WTC11 (cell line): Measurements from ENCODE around the gene RTCA. TPM values are rescaled to one million over a fixed set of nuclear protein-coding genes. Genes with fewer than 3 reads are reported as not detected.

Source experiments
- ATAC-seq: fragments of 200-7000 bp; cut with Tn5 transposase; 2 replicates; pipeline ENCODE4 v1.10.0; 2021; ENCODE audit warnings: mild to moderate bottlenecking, moderate library complexity
- CTCF ChIA-PET: fragments of 300-600 bp; sonication (Branson Sonifier 250); formaldehyde crosslinking; loops from one replicate; lab custom pipeline; 2021; ENCODE audit warnings: antibody characterized with exemption; lab: Charles Lee
- POLR2A ChIA-PET: fragments of 350-600 bp; sonication (Branson Sonifier 250); formaldehyde crosslinking; loops from one replicate; lab custom pipeline; 2021; ENCODE audit warnings: antibody characterized with exemption; lab: Charles Lee
- DNase-seq: peaks from one replicate; pipeline ENCODE4 v3.0.0; 2021; ENCODE audit warnings: low spot score
- H3K27ac Mint-ChIP-seq: 2 replicates; pipeline ENCODE4 v1.8.0; 2021; ENCODE audit warnings: mixed read lengths
- H3K27me3 Mint-ChIP-seq: 2 replicates; pipeline ENCODE4 v1.8.0; 2021; ENCODE audit warnings: low read depth, mild to moderate bottlenecking, moderate library complexity, mixed read lengths
- H3K36me3 Mint-ChIP-seq: 2 replicates; pipeline ENCODE4 v1.8.0; 2021; ENCODE audit warnings: mixed read lengths
- H3K4me1 Mint-ChIP-seq: 2 replicates; pipeline ENCODE4 v1.8.0; 2022; ENCODE audit warnings: mixed read lengths
- H3K4me3 Mint-ChIP-seq: 2 replicates; pipeline ENCODE4 v1.8.0; 2021; ENCODE audit warnings: mild to moderate bottlenecking, moderate library complexity, mixed read lengths
- H3K9me3 Mint-ChIP-seq: 2 replicates; pipeline ENCODE4 v1.8.0; 2021; ENCODE audit warnings: mixed read lengths
- ATF1 ChIP-seq: sonication (generic); formaldehyde crosslinking; IDR thresholded peaks from 2 replicates; pipeline ENCODE4 v1.8.1; 2023; ENCODE audit warnings: mild to moderate bottlenecking, moderate library complexity, missing genetic modification reagents
- CREM ChIP-seq: sonication (generic); formaldehyde crosslinking; IDR thresholded peaks from 2 replicates; pipeline ENCODE4 v1.8.1; 2022; ENCODE audit warnings: mild to moderate bottlenecking, missing genetic modification reagents, moderate library complexity
- ELF4 ChIP-seq: sonication (generic); formaldehyde crosslinking; IDR thresholded peaks from 2 replicates; pipeline ENCODE4 v1.8.1; 2022; ENCODE audit warnings: low read depth, mild to moderate bottlenecking, moderate library complexity, missing genetic modification reagents
- ESRRA ChIP-seq: sonication (generic); formaldehyde crosslinking; IDR thresholded peaks from 2 replicates; pipeline ENCODE4 v1.8.1; 2022; ENCODE audit warnings: mild to moderate bottlenecking, missing genetic modification reagents, borderline replicate concordance
- FOXP1 ChIP-seq: sonication (generic); formaldehyde crosslinking; IDR thresholded peaks from 2 replicates; pipeline ENCODE4 v1.8.0; 2022; ENCODE audit warnings: missing genetic modification reagents, mild to moderate bottlenecking, moderate library complexity, borderline replicate concordance
- GRHL2 ChIP-seq: fragments of 250-450 bp; sonication (Bioruptor Pico); IDR thresholded peaks from 2 replicates; pipeline ENCODE4 v1.8.0; 2022; ENCODE audit warnings: mild to moderate bottlenecking, moderate library complexity; ENCODE audit not compliant: insufficient replicate concordance, severe bottlenecking
- KAT7 ChIP-seq: sonication (generic); formaldehyde crosslinking; IDR thresholded peaks from 2 replicates; pipeline ENCODE4 v1.8.1; 2023; ENCODE audit warnings: missing genetic modification reagents, mild to moderate bottlenecking, borderline replicate concordance
- MYBL2 ChIP-seq: sonication (generic); formaldehyde crosslinking; IDR thresholded peaks from 2 replicates; pipeline ENCODE4 v1.8.1; 2023; ENCODE audit warnings: mild to moderate bottlenecking, moderate library complexity, missing genetic modification reagents
- RELA ChIP-seq: sonication (generic); formaldehyde crosslinking; IDR thresholded peaks from 2 replicates; pipeline ENCODE4 v1.8.1; 2022; ENCODE audit warnings: missing genetic modification reagents, mild to moderate bottlenecking, borderline replicate concordance
- SOX15 ChIP-seq: fragments of 250-450 bp; sonication (Bioruptor Pico); IDR thresholded peaks from 2 replicates; pipeline ENCODE4 v1.9.0; 2021; ENCODE audit warnings: mild to moderate bottlenecking
- STAT6 ChIP-seq: sonication (generic); formaldehyde crosslinking; conservative IDR thresholded peaks from 2 replicates; pipeline ENCODE4 v1.8.1; 2023; ENCODE audit warnings: mild to moderate bottlenecking, low read depth, missing genetic modification reagents, moderate library complexity
- TCF7 ChIP-seq: sonication (generic); formaldehyde crosslinking; IDR thresholded peaks from 2 replicates; pipeline ENCODE4 v1.8.0; 2022; ENCODE audit warnings: mild to moderate bottlenecking, low read depth, missing genetic modification reagents, moderate library complexity
- TEAD4 ChIP-seq: sonication (generic); formaldehyde crosslinking; IDR thresholded peaks from 2 replicates; pipeline ENCODE4 v1.8.0; 2022; ENCODE audit warnings: mild to moderate bottlenecking, missing genetic modification reagents
- ZNF138 ChIP-seq: sonication (generic); formaldehyde crosslinking; conservative IDR thresholded peaks from 2 replicates; pipeline ENCODE4 v1.8.1; 2022; ENCODE audit warnings: mild to moderate bottlenecking, moderate library complexity, missing genetic modification reagents
- ZNF232 ChIP-seq: sonication (generic); formaldehyde crosslinking; IDR thresholded peaks from 2 replicates; pipeline ENCODE4 v1.8.0; 2022; ENCODE audit warnings: mild to moderate bottlenecking, missing genetic modification reagents
- ZSCAN18 ChIP-seq: fragments of 250-450 bp; sonication (Bioruptor Pico); IDR thresholded peaks from 2 replicates; pipeline ENCODE4 v2.1.2; 2022; ENCODE audit warnings: mild to moderate bottlenecking, moderate library complexity
- total RNA-seq: library from RNA; stranded (reverse); gene quantifications from 3 replicates; pipeline ENCODE4 v1.2.3, GENCODE V29; 2021
- TF ChIP-seq, protein P1 (sequence below): sonication (generic); formaldehyde crosslinking; IDR thresholded peaks from 2 replicates; pipeline ENCODE4 v1.8.0; 2022; ENCODE audit warnings: mild to moderate bottlenecking, missing genetic modification reagents
- TF ChIP-seq, protein P2 (sequence below): fragments of 250-450 bp; sonication (Bioruptor Pico); IDR thresholded peaks from 2 replicates; pipeline ENCODE4 v1.9.0; 2021; ENCODE audit warnings: mild to moderate bottlenecking
- TF ChIP-seq, protein P3 (sequence below): sonication (generic); formaldehyde crosslinking; IDR thresholded peaks from 2 replicates; pipeline ENCODE4 v1.8.1; 2023; ENCODE audit warnings: mild to moderate bottlenecking, missing genetic modification reagents, borderline replicate concordance

The RTCA gene
- total RNA-seq, 1 experiment from 2014 or later, result 35.7 TPM

DNA sequence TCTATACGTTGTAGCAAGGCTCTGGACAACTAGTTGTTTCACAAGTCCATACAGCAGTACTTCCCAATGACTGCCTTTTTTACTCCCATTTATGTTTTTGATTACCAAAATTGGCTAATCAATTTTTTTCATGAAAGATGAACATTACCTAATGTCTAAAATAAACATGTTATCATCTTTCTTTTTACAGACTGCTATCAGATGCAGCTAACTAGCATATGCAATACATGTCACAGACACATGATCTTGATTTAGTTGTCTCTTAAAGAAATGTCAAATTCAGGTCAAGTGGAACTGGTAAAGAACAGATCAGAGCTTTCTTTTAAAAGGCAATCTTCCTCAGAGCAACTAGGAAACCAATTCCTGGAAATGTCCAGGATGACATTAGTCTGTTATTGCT is 15.8 kb upstream of the RTCA start:
- Mint-ChIP-seq H3K4me3 (no peak overlapping the region), H3K27ac (peak overlapping the region; percentile 70), H3K9me3 (no peaks in the 10 kb centered on the region), H3K36me3 (no peaks in the 10 kb centered on the region), H3K4me1 (peaks cover 12% of the 10 kb centered on the region), H3K27me3 (no peaks in the 10 kb centered on the region)
- ChIA-PET POLR2A (interaction anchor here (0.8 to 3.4 kb wide), 6 partner anchors 12 to 117 kb away, joined by 4 to 32 read pairs (median 6); partner anchors contain the start of genes CDC14A, RTCA, SASS6 and TRMT13), CTCF (interaction anchor here (1.0 to 2.3 kb wide), 6 partner anchors 16 to 213 kb away, joined by 3 to 10 read pairs (median 4); partner anchors contain the start of genes CDC14A and RTCA)
- TF ChIP-seq, protein P1, sequence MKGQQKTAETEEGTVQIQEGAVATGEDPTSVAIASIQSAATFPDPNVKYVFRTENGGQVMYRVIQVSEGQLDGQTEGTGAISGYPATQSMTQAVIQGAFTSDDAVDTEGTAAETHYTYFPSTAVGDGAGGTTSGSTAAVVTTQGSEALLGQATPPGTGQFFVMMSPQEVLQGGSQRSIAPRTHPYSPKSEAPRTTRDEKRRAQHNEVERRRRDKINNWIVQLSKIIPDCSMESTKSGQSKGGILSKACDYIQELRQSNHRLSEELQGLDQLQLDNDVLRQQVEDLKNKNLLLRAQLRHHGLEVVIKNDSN (CRISPR knock-in tag), result no peak
- TF ChIP-seq ESRRA (CRISPR knock-in tag) (no peak), STAT6 (CRISPR knock-in tag) (no peak), TCF7 (CRISPR knock-in tag) (no peak), RELA (CRISPR knock-in tag) (no peak), MYBL2 (no peak), ZNF232 (CRISPR knock-in tag) (no peak), SOX15 (CRISPR knock-in tag) (no peak), ZNF138 (CRISPR knock-in tag) (no peak), GRHL2 (CRISPR knock-in tag) (no peak), FOXP1 (no peak), ELF4 (CRISPR knock-in tag) (no peak), ZSCAN18 (no peak), TEAD4 (CRISPR knock-in tag) (no peak), CREM (no peak), KAT7 (CRISPR knock-in tag) (no peak), ATF1 (no peak)
- TF ChIP-seq, protein P2, sequence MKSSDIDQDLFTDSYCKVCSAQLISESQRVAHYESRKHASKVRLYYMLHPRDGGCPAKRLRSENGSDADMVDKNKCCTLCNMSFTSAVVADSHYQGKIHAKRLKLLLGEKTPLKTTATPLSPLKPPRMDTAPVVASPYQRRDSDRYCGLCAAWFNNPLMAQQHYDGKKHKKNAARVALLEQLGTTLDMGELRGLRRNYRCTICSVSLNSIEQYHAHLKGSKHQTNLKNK (CRISPR knock-in tag), result no peak
- TF ChIP-seq, protein P3, sequence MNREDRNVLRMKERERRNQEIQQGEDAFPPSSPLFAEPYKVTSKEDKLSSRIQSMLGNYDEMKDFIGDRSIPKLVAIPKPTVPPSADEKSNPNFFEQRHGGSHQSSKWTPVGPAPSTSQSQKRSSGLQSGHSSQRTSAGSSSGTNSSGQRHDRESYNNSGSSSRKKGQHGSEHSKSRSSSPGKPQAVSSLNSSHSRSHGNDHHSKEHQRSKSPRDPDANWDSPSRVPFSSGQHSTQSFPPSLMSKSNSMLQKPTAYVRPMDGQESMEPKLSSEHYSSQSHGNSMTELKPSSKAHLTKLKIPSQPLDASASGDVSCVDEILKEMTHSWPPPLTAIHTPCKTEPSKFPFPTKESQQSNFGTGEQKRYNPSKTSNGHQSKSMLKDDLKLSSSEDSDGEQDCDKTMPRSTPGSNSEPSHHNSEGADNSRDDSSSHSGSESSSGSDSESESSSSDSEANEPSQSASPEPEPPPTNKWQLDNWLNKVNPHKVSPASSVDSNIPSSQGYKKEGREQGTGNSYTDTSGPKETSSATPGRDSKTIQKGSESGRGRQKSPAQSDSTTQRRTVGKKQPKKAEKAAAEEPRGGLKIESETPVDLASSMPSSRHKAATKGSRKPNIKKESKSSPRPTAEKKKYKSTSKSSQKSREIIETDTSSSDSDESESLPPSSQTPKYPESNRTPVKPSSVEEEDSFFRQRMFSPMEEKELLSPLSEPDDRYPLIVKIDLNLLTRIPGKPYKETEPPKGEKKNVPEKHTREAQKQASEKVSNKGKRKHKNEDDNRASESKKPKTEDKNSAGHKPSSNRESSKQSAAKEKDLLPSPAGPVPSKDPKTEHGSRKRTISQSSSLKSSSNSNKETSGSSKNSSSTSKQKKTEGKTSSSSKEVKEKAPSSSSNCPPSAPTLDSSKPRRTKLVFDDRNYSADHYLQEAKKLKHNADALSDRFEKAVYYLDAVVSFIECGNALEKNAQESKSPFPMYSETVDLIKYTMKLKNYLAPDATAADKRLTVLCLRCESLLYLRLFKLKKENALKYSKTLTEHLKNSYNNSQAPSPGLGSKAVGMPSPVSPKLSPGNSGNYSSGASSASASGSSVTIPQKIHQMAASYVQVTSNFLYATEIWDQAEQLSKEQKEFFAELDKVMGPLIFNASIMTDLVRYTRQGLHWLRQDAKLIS, result no peak
- no peak for ATAC-seq
- no peak for DNase-seq
